K562 (cell line): Measurements from ENCODE around the gene BNIP2.
A peak's percentile ranks its signal among the peaks of the same experiment; 100 is the strongest.

ENCODE experiments used
- AFF4 ChIP-seq: sonication (generic); formaldehyde crosslinking; IDR thresholded peaks from 2 replicates; pipeline ENCODE4 v1.8.0; 2023; ENCODE audit warnings: mild to moderate bottlenecking, missing genetic modification reagents
- FOXJ3 ChIP-seq: sonication (generic); formaldehyde crosslinking; IDR thresholded peaks from 2 replicates; pipeline ENCODE4 v1.4.0; 2020; ENCODE audit warnings: mild to moderate bottlenecking, missing genetic modification reagents
- MEF2D ChIP-seq: conservative IDR thresholded peaks from 2 replicates; pipeline ENCODE4 v1.6.1; 2016; ENCODE audit warnings: low read depth, missing genetic modification characterization, missing compliant biosample characterization
- ZBTB7A ChIP-seq: IDR thresholded peaks from 2 replicates; pipeline ENCODE4 v1.6.1; 2011; ENCODE audit warnings: low read depth, mild to moderate bottlenecking, low read length, moderate library complexity, borderline replicate concordance; ENCODE audit not compliant: control insufficient read depth

- TF ChIP-seq MEF2D (tag) (no peak), AFF4 (peak; percentile 41; the same call in 1 of the 2 replicates), FOXJ3 (CRISPR knock-in tag) (no peak), ZBTB7A (peak; percentile 45; the same call in 1 of the 2 replicates)
Measured at GRCh38 chr15:59656897-59657634, 32.1 kb downstream of the BNIP2 start, which contains the start of gene GTF2A2.
